ENCODE data around the gene ORC5. TPM values are rescaled to one million over a fixed set of nuclear protein-coding genes. Genes with fewer than 3 reads are reported as not detected.

The ORC5 gene
- polyA plus RNA-seq, 2 of the 4 experiments (the other 2 are of a cell fraction), result 17.8 to 28.4 TPM

DNA sequence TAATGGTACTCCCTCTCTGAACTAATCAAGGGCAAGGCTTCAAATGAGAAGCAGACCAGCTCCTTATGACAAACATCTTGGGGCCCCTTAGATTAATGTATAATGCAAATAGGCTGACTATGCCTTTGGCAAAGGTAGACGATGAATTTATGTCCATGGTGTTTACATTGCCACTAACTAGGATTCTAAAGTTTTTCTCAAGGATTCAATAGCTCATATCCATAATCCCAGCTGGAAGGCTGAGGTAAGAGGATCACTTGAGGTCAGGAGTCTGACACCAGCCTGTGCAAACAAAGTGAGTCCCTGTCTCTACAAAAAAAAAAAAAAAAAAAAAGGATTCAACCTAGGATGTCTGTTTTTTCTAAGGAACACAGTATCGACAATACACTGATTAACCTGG, 96.5 kb downstream of the ORC5 start:
- no peak for ATAC-seq
- WGBS (ENCODE audit: missing lambda C conversion rate), result 1% methylated on average over 2 of the region's 2 CpGs

DNA sequence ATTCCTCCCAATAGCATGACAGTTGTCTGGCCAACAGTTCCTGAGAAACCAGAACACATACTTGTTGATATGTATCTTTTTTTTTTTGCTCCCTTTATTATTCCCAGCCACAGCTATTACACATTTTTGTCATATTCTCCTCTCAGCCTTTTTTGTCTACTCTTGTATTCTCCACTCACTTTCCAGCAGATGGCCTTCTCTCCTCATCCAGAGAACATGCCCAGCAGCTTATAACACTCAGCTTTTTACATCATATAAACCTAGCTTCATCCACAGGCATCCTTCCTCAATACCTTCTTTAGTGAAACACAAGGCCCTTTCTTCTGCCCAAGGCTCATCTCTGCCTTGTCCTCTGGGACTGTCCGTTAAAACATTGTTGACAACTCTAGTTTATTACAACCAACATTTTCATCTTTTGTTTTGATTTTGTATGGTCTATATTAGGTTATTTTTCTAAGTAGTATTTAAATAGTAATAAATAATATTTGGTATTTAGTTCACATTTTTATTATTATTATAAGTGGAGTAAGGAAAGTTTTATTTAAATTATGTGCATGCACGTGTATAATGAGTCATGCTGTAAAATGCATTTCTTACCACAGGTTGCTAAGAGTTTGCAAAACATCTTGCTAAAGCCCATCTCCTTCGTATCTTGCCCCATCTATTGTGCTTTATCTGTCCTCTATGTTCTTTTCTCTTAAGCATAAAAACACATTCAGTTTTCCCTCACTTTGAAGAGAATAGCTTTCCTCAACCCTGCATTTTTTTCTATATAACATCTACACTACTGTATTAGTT, 101.5 kb downstream of the ORC5 start:
- DNase-seq (ENCODE audit: low read depth in 1 of 2, low spot score in 1 of 2) (no peak), ATAC-seq (peak in 1 of 2 experiments; percentile 36; a peak in 2 of 6 replicates), FAIRE-seq (no peak)
- CTCF ChIA-PET, result interaction anchor here (1.1 to 1.4 kb wide), 3 partner anchors 50 to 532 kb away, joined by 3 to 4 read pairs (median 3); no protein-coding TSS in a partner anchor
- H3K9me3 ChIP-seq, result no peaks in the 10 kb centered on the region; the same call in 2 of the 3 replicates
- H3K4me3 ChIP-seq, result no peak overlapping the region
- TF ChIP-seq FOSL2 (IDR thresholded peaks at IDR 0.05) (no peak), FOSL2 (CRISPR knock-in tag; IDR thresholded peaks at IDR 0.05) (no peak), CHD4 (IDR thresholded peaks at IDR 0.05; ENCODE audit: borderline replicate concordance) (no peak), POLR2A (IDR thresholded peaks at IDR 0.05; ENCODE audit: low read length) (no peak), FOXS1 (CRISPR knock-in tag; IDR thresholded peaks at IDR 0.05) (no peak), ZC3H11A (IDR thresholded peaks at IDR 0.05) (no peak), ZFP36 (IDR thresholded peaks at IDR 0.05; ENCODE audit: borderline replicate concordance, partially characterized antibody) (no peak), RAD21 (conservative IDR thresholded peaks at IDR 0.05 in 1 of 2, IDR thresholded peaks at IDR 0.05 in 1 of 2) (no peak), CHD2 (IDR thresholded peaks at IDR 0.05; ENCODE audit: low read length, partially characterized antibody) (no peak), ESRRA (IDR thresholded peaks at IDR 0.05; ENCODE audit: borderline replicate concordance, low read length) (no peak), KDM5A (IDR thresholded peaks at IDR 0.05) (no peak), RNF2 (IDR thresholded peaks at IDR 0.05; ENCODE audit: borderline replicate concordance, low read depth) (no peak), BHLHE40 (IDR thresholded peaks at IDR 0.05; ENCODE audit: low read depth, low read length) (no peak)
- TF ChIP-seq, protein P1, sequence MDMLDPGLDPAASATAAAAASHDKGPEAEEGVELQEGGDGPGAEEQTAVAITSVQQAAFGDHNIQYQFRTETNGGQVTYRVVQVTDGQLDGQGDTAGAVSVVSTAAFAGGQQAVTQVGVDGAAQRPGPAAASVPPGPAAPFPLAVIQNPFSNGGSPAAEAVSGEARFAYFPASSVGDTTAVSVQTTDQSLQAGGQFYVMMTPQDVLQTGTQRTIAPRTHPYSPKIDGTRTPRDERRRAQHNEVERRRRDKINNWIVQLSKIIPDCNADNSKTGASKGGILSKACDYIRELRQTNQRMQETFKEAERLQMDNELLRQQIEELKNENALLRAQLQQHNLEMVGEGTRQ (IDR thresholded peaks at IDR 0.05), result no peak
- TF ChIP-seq, protein P2, sequence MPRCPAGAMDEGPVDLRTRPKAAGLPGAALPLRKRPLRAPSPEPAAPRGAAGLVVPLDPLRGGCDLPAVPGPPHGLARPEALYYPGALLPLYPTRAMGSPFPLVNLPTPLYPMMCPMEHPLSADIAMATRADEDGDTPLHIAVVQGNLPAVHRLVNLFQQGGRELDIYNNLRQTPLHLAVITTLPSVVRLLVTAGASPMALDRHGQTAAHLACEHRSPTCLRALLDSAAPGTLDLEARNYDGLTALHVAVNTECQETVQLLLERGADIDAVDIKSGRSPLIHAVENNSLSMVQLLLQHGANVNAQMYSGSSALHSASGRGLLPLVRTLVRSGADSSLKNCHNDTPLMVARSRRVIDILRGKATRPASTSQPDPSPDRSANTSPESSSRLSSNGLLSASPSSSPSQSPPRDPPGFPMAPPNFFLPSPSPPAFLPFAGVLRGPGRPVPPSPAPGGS (IDR thresholded peaks at IDR 0.05), result no peak
- TF ChIP-seq, protein P3, sequence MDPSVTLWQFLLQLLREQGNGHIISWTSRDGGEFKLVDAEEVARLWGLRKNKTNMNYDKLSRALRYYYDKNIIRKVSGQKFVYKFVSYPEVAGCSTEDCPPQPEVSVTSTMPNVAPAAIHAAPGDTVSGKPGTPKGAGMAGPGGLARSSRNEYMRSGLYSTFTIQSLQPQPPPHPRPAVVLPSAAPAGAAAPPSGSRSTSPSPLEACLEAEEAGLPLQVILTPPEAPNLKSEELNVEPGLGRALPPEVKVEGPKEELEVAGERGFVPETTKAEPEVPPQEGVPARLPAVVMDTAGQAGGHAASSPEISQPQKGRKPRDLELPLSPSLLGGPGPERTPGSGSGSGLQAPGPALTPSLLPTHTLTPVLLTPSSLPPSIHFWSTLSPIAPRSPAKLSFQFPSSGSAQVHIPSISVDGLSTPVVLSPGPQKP (IDR thresholded peaks at IDR 0.05; ENCODE audit: low read depth, low read length), result no peak
- TF ChIP-seq, protein P4, sequence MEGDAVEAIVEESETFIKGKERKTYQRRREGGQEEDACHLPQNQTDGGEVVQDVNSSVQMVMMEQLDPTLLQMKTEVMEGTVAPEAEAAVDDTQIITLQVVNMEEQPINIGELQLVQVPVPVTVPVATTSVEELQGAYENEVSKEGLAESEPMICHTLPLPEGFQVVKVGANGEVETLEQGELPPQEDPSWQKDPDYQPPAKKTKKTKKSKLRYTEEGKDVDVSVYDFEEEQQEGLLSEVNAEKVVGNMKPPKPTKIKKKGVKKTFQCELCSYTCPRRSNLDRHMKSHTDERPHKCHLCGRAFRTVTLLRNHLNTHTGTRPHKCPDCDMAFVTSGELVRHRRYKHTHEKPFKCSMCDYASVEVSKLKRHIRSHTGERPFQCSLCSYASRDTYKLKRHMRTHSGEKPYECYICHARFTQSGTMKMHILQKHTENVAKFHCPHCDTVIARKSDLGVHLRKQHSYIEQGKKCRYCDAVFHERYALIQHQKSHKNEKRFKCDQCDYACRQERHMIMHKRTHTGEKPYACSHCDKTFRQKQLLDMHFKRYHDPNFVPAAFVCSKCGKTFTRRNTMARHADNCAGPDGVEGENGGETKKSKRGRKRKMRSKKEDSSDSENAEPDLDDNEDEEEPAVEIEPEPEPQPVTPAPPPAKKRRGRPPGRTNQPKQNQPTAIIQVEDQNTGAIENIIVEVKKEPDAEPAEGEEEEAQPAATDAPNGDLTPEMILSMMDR (IDR thresholded peaks at IDR 0.05), result no peak
- no peak overlapping the region for H3K27ac ChIP-seq
- H3K4me2 ChIP-seq, result no peak overlapping the region
- POLR2A ChIA-PET, result no interaction called here
- WGBS (ENCODE audit: missing lambda C conversion rate), result 18% methylated on average over 3 of the region's 3 CpGs
- H3K4me1 ChIP-seq, result no peaks in the 10 kb centered on the region

More for the DNA sequence above, 96.5 kb downstream of the ORC5 start:
- Histone ChIP-seq H3K4me3 (no peak overlapping the region), H3K4me2 (no peak overlapping the region), H3K27ac (no peak overlapping the region), H3K4me1 (no peaks in the 10 kb centered on the region), H3K9me3 (no peaks in the 10 kb centered on the region; the same call in 2 of the 3 replicates)
- CTCF ChIA-PET, result interaction anchor here (0.7 to 1.2 kb wide), 2 partner anchors 10 to 736 kb away, joined by 3 read pairs; no protein-coding TSS in a partner anchor
- POLR2A ChIA-PET, result no interaction called here
- TF ChIP-seq, protein P4 (IDR thresholded peaks at IDR 0.05), result no peak
- TF ChIP-seq CEBPB (IDR thresholded peaks at IDR 0.05), result no peak
- no peak for TF ChIP-seq MAFK (IDR thresholded peaks at IDR 0.05; ENCODE audit: partially characterized antibody)
- TF ChIP-seq EP300 (IDR thresholded peaks at IDR 0.05), result no peak
- TF ChIP-seq, protein P5, sequence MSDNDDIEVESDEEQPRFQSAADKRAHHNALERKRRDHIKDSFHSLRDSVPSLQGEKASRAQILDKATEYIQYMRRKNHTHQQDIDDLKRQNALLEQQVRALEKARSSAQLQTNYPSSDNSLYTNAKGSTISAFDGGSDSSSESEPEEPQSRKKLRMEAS (IDR thresholded peaks at IDR 0.05), result no peak
- TF ChIP-seq HDAC2 (IDR thresholded peaks at IDR 0.05), result no peak
- FAIRE-seq (no peak), DNase-seq (ENCODE audit: low read depth in 1 of 2, low spot score in 1 of 2) (no peak)
